GM21723 (cell line): ENCODE measurements around the gene ARHGAP12.
"Not testable (repeated sequence)": the region's sequence is repeated elsewhere in the genome, so short reads cannot be mapped to it uniquely, and the experiment has no call there.

ENCODE experiments used
- ATAC-seq: cut with Tn5 transposase; IDR thresholded peaks from one replicate; pipeline ENCODE4 v1.9.1; 2021; ENCODE audit warnings: mild to moderate bottlenecking, moderate library complexity; ENCODE audit not compliant: unreplicated experiment

The ARHGAP12 gene

DNA sequence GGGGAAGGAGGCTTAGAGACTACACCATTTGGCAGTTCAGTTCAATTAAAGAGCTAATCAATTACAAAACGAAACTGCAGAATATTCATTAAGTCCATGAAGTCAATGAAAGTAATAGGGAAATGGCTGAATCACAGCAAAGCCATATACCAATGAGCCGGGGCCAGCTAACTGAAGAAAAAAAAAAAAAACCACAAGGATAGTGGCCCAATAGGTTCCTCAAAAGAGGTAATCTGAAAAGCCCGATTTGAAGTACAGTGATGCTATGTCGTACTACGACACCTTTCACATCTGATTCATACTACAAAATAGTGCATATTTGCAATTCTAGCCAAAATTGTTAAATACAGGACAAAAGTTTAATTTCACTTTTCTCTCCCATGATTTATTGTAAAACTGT is 2.5 kb downstream of the ARHGAP12 start:
- ATAC-seq: no peak

DNA sequence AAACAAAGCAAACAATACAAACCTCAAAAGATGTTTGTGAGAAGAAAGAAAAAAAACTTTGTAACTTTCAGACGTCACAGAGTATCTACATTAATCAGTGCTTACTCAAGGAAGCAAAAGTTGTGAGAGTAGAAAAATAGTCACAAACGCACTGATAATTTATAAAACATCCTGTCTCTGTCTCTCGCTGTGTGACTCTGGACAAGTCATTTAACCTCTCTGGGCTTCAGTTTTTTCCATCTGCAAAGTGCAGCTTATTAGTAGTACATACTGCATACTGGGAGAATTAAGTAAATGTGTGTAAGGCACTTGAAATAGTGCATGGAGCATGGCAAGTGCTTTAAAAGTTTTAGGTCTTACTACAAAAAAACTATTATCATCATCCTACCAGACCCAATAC is 3.8 kb downstream of the ARHGAP12 start:
- ATAC-seq: no peak

DNA sequence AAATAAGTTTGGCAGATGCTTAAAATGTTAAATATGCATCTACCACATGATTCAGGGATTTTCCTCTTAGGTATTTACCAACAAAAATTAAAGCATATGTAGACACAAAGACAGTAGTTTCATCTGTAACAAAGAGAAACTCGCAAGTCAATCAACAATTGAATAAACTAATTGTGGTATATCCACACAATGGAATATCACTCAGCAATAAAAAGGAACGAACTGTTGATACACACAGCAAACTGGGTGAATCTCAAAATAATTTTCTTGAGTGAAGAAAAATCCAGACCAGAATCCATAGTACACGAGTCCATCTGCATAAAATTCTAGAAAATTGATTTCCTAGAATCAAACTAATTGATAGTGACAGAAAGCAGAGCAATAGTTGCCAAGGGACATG is 5.2 kb downstream of the ARHGAP12 start:
- no peak for ATAC-seq

DNA sequence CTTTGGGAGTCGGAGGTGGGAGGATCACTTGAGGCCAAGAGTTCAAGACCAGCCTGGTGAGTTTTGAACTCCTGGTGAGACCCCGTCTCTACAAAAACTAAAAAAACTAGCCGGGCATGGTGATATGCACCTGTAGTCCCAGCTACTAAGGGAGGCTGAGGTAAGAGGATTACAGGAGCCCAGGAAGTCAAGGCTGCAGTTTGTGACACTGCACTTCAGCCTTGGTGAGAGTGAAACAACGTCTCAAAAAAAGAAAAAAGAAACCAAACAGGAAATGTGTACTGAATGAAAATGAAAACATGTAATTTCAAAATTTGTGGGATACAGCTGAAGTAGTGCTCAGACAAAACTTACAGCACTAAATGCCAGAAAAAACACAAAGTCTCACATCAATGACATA is 7.6 kb downstream of the ARHGAP12 start:
- ATAC-seq: peak; percentile 79

DNA sequence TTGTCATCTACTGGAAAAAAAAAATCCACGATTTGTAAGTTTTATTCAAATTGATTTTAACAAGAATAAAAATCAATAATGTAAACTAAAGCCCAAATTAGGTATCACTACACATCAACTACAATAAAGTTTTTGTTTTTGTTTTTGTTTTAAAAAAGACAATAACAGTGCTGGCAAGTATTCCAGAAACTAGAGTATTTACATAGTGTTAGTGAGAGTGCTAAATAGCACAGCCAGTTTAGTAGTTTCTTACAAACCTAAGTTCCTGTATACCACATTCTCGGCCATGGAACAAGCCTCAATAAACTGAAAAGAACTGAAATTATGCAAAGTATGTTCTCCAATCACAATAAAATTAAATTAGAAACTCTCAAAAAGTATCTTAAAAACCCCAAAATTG is 8.1 kb downstream of the ARHGAP12 start:
- ATAC-seq: peak; percentile 81

DNA sequence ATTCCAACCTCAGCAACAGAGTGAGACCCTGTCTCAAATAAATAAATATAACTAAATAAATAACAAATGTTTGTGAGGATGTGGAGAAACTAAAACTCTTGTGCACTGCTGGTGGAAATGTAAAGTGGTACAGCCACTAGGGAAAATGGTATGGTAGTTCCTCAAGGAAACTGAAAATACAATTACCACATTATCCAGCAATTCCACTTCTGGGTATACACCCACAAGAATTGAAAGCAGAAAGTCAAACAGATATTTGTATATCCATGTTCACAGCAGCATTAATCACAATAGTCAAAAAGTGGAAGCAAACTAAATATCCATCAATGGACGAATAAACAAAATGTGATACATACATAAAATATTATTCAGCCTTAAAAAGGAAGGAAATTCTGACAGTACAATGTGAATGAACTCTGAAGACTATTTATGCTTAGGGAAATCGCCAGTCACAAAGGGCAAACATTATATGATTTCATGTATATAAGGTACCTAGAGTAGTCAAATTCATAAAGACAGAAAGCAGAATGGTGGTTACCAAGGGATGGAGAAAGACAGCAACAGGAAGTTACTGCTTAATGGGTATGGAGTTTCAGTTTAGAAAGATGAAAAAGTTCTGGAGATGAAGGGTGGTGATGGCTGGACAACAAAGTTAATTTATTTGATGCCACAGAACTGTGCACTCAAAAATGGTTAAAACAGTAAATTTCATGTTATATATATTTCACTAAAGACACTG is 9.8 kb downstream of the ARHGAP12 start:
- ATAC-seq: no peak

DNA sequence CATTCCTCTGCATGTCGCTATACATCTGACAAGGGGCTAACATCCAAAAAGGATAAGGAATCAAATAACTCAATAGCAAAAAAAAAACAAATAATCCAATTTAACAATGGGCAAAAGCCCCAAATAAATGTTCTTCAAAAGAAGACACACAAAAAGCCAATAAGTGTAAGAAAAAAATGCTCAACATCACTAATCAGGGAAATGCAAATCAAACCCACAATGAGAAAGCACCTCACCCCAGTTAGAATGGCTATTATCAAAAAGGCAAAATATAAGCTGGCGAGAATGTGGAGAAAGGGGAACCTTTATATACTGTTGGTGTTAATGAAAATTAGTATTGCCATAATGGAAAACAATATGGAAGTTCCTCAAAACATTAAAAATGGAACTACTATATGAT is 14.3 kb downstream of the ARHGAP12 start:
- no peak for ATAC-seq

DNA sequence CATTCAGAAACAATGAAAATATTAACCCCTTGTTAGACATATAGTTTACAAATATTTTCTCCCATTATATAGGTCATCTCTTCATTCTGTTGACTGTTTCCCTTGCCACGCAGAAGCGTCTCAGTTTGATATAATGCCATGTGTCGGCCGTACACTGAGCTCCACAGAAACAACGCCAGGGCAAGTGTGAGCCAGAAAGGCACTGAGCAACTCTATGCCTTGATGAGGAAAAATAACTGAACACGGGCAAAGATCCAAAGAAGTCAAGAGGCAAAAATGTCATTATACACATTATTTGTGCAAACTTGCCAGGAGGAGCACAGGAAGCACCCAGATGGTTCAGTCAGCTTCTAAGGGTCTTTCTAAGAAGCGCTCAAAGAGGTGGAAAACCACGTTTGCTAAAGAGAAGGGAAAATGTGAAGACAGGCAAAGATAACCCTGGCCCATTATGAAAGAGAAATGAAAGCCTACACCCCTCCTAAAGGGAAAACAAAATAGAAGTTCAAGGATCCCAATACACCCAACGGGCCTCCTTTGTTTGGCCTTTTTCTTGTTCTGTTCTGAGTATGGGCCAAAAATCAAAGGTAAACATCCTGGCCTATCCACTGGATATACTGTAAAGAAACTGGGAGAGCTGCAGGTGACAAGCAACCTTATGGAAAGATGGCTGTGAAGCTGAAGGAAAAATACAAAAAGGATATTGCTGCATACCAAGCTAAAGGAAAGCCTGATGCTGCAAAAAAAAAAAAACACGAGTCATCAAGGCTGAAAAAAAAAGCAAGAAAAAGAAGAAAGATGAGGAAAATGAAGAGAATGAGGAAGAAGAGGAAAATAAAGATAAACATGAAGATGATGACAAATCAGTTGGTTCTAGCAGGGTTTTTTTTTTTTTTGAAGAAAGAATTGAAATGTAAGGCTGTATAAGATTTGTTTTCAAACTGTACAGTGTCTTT is 15.5 kb downstream of the ARHGAP12 start:
- no peak for ATAC-seq

DNA sequence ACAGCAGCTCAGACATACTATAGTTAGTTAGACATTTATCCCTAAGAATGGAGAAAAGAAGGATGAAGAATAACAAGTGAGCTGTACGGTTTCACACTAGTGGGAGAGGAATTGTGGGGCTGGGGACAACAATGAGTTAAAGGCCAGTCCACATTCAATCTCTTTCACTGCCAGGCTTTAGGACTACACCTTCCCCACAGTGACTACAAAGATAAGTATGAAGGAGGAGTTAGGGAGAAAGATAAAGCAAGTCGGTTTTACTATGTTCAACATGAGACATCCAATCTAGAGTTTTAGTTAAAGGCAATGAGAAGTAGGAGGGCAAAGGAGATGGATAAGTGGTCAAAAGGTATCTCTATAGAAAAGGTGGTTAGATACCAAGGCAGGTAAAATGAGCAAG is 16.3 kb downstream of the ARHGAP12 start:
- no peak for ATAC-seq

DNA sequence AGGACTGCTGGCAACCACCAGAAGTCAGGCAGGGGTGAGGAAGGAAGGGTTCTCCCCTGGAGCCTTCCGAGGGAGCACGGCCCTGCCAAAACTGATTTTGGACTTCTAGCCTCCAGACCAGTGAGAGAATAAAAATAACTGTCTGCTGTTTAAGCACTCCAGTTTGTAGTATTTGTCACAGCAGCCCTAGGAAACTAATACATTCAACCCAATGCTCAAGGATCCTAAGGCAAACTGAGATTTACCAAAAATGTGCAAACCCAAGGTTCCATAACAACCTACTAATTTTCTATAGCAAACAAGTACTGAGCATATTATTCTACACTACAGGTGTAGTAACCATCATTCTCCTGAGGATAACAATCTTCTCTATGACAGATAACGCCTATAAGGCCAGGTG is 18.6 kb downstream of the ARHGAP12 start:
- no peak for ATAC-seq

DNA sequence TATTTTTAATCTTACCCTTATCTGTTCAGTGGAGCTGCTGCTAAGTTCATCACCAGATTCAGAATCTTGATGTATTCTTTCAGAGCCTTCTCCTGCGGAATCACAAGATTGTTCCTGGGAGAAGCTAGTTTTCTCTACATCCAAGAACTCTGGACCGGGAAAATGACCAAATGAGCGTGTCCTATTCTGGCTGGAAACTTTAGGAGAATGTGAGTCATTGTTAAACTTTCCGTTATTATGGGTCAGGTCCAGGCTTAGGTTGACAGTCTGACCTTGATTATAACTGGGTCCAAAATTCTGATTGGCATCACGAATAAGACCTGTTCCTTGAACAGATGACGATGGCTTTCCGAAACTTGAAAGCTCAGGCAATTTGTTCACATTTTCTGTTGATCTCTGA is 20.5 kb downstream of the ARHGAP12 start:
- ATAC-seq: no peak

DNA sequence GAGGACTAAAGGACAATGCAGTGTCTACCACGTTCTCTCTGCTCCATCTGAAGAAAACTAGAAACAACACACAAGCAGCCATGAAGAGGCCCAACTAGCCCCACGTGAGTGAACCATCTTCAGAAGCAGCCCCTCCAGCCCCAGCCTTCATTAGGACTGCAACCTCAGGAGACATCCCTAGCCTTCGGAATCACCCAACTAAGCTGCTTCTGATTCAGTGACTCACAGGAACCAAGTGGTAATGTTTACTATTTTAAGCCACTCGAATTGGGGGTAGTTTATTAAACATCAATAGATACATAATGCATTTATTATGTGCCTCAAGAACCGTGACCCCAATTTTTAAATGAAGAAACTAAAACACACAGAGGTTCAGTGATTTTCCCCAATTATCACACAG is 22.6 kb downstream of the ARHGAP12 start:
- ATAC-seq: no peak

DNA sequence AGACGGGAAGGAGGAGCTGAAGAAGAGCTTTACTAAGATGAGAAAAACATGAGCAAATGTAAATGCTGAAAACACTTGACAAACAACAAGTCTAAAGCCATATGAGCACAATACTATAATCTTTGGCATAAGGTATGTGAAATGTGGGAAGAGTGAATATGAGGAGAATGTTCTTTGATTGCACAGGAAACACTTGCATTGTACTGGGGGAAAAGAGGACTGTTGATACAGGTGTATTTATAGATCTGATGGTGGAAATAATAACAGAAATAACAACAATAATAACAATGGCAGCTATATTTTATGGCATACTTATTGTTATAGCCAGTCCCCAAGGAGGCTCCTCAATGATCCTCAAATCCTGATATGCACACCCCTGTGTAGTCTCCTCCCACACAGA is 23.0 kb downstream of the ARHGAP12 start:
- ATAC-seq: no peak

DNA sequence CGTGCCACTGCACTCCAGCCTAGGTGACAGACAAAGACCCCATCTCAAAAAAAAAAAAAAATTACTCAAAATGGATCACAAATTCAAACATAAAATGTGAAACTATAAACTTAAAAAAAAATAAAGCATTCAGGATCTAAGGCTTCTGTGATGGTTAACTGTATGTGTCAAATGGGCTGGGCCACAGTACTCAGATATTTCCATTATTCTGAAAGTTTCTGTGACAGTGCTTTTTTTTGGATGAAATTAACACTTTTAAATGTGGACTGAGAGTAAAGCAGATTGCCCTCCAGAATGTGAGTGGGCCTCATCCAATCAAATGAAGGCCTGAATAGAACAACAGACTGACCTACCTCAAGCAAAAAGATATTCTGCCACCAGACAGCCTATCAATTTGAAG is 26.0 kb downstream of the ARHGAP12 start:
- ATAC-seq: no peak

DNA sequence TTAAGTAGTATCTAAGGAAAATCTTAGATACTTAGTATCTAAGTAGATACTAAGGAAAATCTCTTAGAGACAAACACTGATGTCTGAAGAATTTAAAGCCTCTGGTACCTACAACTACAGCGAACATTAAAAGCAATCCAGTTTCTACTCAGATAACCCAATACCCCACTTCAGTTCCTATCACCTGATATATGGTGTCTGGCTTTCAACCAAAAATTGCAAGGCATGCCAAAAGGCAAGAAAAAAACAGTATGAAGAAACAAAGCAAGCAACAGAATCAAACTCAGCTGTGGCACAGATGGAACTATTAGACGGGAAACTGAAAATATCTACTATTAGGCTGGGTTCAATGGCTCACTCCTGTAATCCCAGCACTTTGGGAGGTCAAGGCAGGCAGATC is 31.1 kb downstream of the ARHGAP12 start:
- no peak for ATAC-seq

DNA sequence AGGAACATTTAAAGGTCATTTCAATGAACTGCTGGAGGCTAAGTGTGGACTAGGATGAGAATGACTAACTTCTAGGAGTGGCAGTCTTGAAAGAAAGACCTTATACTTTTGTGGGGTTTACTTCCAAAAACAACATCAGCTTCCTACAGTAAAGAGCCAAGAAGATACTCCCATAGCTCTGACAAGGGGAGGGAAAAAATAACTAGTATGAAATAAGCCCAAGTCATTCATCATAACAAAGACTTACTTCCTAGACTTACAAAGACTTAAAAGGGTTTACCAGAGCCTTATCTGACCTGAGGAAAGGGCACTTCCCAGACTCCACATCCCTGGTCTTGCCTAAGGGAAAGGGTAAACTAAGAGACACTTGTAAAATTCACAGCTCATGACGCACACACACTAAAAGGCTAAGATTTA is 31.7 kb downstream of the ARHGAP12 start:
- ATAC-seq: no peak

DNA sequence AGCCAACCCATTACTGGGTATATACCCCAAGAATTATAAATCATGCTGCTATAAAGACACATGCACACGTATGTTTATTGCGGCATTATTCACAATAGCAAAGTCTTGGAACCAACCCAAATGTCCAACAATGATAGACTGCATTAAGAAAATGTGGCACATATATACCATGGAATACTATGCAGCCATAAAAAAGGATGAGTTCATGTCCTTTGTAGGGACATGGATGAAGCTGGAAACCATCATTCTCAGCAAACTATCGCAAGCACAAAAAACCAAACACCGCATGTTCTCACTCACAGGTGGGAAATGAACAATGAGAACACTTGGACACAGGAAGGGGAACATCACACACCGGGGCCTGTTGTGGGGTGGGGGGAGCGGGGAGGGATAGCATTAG is 32.9 kb downstream of the ARHGAP12 start:
- not testable (repeated sequence) for ATAC-seq

DNA sequence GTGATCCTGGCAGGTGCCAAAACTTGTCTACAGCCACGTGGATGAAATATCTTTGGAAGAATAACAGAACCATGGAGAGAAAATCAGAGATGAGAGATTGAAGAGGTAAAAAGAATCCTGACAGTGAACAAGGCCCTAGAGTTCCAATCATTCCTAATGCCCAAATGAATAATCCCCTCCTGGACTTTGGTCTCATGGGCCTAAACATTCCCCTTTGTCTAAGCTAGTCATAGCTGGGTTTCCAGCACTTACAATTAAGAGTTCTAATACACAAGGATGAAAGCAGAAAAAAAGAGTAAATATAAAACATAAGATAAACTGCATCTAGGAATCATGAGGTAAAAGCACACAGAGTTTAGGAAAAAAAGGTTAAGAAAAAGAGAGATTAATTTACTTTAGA is 40.2 kb downstream of the ARHGAP12 start:
- ATAC-seq: no peak

DNA sequence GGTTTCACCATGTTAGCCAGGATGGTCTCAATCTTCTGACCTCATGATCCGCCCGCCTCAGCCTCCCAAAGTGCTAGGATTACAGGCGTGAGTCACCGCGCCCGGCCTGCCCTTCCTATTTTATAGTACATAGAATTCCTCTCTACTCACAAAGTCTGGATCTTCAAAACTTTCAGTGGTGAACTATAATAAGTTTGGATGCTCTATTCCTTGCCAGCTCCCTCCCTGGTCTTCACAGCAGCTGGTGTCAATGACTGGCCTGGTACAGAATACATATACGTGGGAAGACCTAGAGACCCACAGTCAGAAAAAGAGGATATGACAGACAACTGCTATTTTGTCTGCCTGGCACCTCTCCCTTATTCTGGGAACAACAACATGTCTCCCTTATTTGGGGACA is 40.8 kb downstream of the ARHGAP12 start:
- no peak for ATAC-seq

DNA sequence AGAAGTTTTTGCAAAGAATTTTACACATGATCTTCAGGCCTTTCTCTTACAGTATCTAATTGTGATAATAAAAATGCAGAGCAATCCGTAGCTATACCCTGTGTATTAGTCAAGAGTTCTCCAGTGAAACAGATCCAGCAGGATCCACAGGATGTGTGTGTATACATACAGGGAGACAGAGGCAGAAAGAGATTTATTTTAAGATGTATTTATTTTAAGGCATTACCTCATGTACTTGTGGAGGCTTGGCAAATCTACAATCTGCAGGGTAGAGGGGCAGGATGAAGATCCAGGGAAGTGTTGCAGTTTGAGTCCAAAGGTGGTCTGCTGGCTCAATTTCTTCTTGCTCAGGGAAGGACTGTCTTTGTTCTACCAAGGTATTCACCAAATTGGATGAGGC is 41.7 kb downstream of the ARHGAP12 start:
- ATAC-seq: no peak

DNA sequence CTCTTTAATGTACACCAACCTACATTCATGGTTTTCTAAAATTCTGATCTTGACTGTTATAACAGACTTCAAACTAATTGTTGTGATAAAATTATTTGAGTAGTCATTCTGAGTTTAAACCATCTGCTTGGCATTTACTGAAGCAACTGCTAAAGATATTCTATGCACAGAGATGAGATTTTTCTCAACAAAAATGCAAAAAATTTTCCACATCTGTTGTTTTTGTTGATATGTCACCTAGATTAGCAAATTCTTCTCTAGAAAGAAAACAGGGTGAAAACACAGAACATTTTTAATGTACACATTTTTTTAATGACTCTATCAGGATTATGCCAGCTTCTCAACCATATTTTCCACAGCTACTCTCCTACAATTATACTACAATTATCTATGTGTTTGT is 42.7 kb downstream of the ARHGAP12 start:
- no peak for ATAC-seq

DNA sequence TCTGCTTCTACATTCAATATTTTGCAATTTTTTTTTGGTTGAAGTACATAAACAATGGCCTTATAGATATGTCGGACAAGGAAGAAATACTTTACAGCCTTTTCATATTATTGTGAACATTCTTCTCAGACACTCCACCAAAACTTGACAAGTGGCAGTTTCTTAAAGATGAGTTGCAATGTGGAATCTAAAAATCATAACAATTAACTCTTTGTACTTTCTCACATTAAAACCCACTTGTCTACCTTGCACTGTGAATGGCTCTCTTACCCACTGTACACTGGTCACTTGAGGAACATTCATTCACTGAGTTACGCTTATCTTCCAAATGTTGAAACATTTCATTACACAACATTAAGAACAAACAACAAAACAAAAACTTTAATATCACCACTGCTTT is 44.2 kb downstream of the ARHGAP12 start:
- ATAC-seq: no peak
